B cell (primary cell): ENCODE measurements around the gene MARCHF10. TPM values are rescaled to one million over a fixed set of nuclear protein-coding genes. Genes with fewer than 3 reads are reported as not detected.
"Not testable (repeated sequence)": the region's sequence is repeated elsewhere in the genome, so short reads cannot be mapped to it uniquely, and the experiment has no call there.

Experiments used
- ATAC-seq: fragments of 200-7000 bp; cut with Tn5 transposase; one replicate; pipeline ENCODE4 v1.10.0; 2021; ENCODE audit warnings: low read depth, mild to moderate bottlenecking, moderate number of reproducible peaks, moderate library complexity
- CTCF ChIA-PET: fragments of 350-600 bp; sonication (Branson Sonifier 250); formaldehyde crosslinking; loops from one replicate; lab custom pipeline; 2021; ENCODE audit warnings: antibody characterized with exemption, inconsistent platforms; lab: Charles Lee
- POLR2A ChIA-PET: fragments of 350-600 bp; sonication (Branson Sonifier 250); formaldehyde crosslinking; loops from one replicate; lab custom pipeline; 2021; ENCODE audit warnings: antibody characterized with exemption; lab: Charles Lee
- DNase-seq: peaks from one replicate; pipeline ENCODE4 v3.0.0; 2013
- H2AFZ ChIP-seq: 2 replicates; pipeline ENCODE4 v1.6.1; 2012; ENCODE audit warnings: mild to moderate bottlenecking, low read depth, low read length; ENCODE audit not compliant: insufficient read depth, poor library complexity, severe bottlenecking
- H3K27ac ChIP-seq, 2 donors: 1 replicate in 1 of 2; 2 replicates in 1 of 2; pipeline ENCODE4 v1.5.1; 2012 to 2013; ENCODE audit warnings: low read length in 2 of 2, mild to moderate bottlenecking in 2 of 2, moderate library complexity in 1 of 2
- H3K27me3 ChIP-seq, 4 experiments: fragments of 200-600 bp in 1 of 4; sonication (generic) in 1 of 4; replicated peaks in 1 of 4; 1 replicate in 2 of 4; 2 replicates in 2 of 4; pipeline versions ENCODE4 v1.6.1 to v1.7.0; 2013 to 2016; ENCODE audit warnings: low read length in 3 of 4, mild to moderate bottlenecking in 2 of 4, mixed read lengths in 1 of 4, moderate library complexity in 1 of 4; ENCODE audit not compliant: insufficient read depth in 4 of 4, control insufficient read depth in 3 of 4; ENCODE audit errors: control extremely low read depth in 1 of 4
- H3K36me3 ChIP-seq, 2 experiments: replicated peaks in 1 of 2; 1 replicate in 1 of 2; 2 replicates in 1 of 2; pipeline versions ENCODE4 v1.6.1 to v1.7.1; 2013; ENCODE audit warnings: low read length in 1 of 2; ENCODE audit not compliant: insufficient read depth in 2 of 2, control insufficient read depth in 1 of 2; ENCODE audit errors: control extremely low read depth in 1 of 2, extremely low read depth in 1 of 2
- H3K4me1 ChIP-seq, 2 donors: fragments of 200-600 bp in 1 of 2; sonication (generic) in 1 of 2; 1 replicate in 1 of 2; 2 replicates in 1 of 2; pipeline versions ENCODE4 v1.5.1 to v1.6.1; 2013 to 2017; ENCODE audit warnings: low read length in 2 of 2; ENCODE audit not compliant: control insufficient read depth in 2 of 2, insufficient read depth in 2 of 2
- H3K4me2 ChIP-seq: replicated peaks from 2 replicates; pipeline ENCODE3; 2012; ENCODE audit warnings: mild to moderate bottlenecking, low read depth, low read length; ENCODE audit not compliant: poor library complexity, severe bottlenecking
- H3K4me3 ChIP-seq, 5 experiments: fragments of 200-600 bp in 1 of 5; sonication (generic) in 1 of 5; 1 replicate in 3 of 5; 2 replicates in 2 of 5; pipeline versions ENCODE4 v1.5.1 to v1.7.0; 2011 to 2016; ENCODE audit warnings: low read length in 4 of 5, mild to moderate bottlenecking in 4 of 5, low read depth in 2 of 5, control low read depth in 1 of 5, moderate library complexity in 1 of 5; ENCODE audit not compliant: insufficient read depth in 1 of 5; ENCODE audit errors: control extremely low read depth in 1 of 5, extremely low read depth in 1 of 5
- H3K79me2 ChIP-seq: fragments of 200-600 bp; sonication (generic); one replicate; pipeline ENCODE4 v1.6.0; 2016; ENCODE audit warnings: low read length; ENCODE audit not compliant: control insufficient read depth, insufficient read depth
- H3K9ac ChIP-seq: fragments of 200-600 bp; sonication (generic); 2 replicates; pipeline ENCODE4 v1.6.1; 2017; ENCODE audit warnings: mild to moderate bottlenecking, low read length, moderate library complexity
- H3K9me3 ChIP-seq, 3 donors: one replicate each; pipeline versions ENCODE4 v1.6.1 to v1.7.1; 2013; ENCODE audit warnings: low read length in 2 of 3; ENCODE audit not compliant: control insufficient read depth in 2 of 3, insufficient read depth in 1 of 3; ENCODE audit errors: control extremely low read depth in 1 of 3
- H4K20me1 ChIP-seq: 2 replicates; pipeline ENCODE4 v1.6.0; 2012; ENCODE audit warnings: mild to moderate bottlenecking, low read length; ENCODE audit not compliant: insufficient read depth, control insufficient read depth, poor library complexity, severe bottlenecking
- H3K27ac Mint-ChIP-seq: one replicate; pipeline ENCODE4 v1.8.0; 2021; ENCODE audit warnings: mixed read lengths
- H3K27me3 Mint-ChIP-seq: one replicate; pipeline ENCODE4 v1.8.0; 2021; ENCODE audit warnings: mixed read lengths
- H3K4me1 Mint-ChIP-seq: one replicate; pipeline ENCODE4 v1.8.0; 2021; ENCODE audit warnings: mixed read lengths
- H3K4me3 Mint-ChIP-seq: one replicate; pipeline ENCODE4 v1.8.0; 2021; ENCODE audit warnings: mixed read lengths
- H3K9me3 Mint-ChIP-seq: one replicate; pipeline ENCODE4 v1.8.0; 2022; ENCODE audit warnings: mixed read lengths; ENCODE audit not compliant: insufficient read depth
- EZH2 ChIP-seq: IDR thresholded peaks from 2 replicates; pipeline ENCODE4 v1.6.1; 2012; ENCODE audit warnings: borderline replicate concordance, low read depth, mild to moderate bottlenecking, moderate library complexity, low read length; ENCODE audit not compliant: insufficient read depth, poor library complexity, severe bottlenecking
- whole genome bisulfite sequencing: methylation state at CpG from one replicate; pipeline ENCODE4 v1.1.5; 2013; ENCODE audit warnings: missing lambda C conversion rate; ENCODE audit not compliant: insufficient coverage; 5-methylcytosine and 5-hydroxymethylcytosine counted together
- intact Hi-C: fragments of 100-400 bp; cut with micrococcal nuclease; formaldehyde crosslinking; loops from one replicate; pipeline ENCODE4 v1.10.0; 2022
- polyA plus RNA-seq: library from polyadenylated mRNA; depleted of rRNA; stranded (reverse); fragments of >200 nt; gene quantifications from 2 replicates; pipeline ENCODE4 v1.2.3, GENCODE V29; 2012
- total RNA-seq, 2 donors: library from RNA; stranded (reverse); fragments of 120-200 nt in 1 of 2; gene quantifications; 1 replicate in 1 of 2; 2 replicates in 1 of 2; pipeline versions ENCODE4 v1.2.3 to v1.2.4, GENCODE V29; 2013 to 2022
- TF ChIP-seq, protein P1 (sequence below): fragments of 200-600 bp; IDR thresholded peaks from one replicate; pipeline ENCODE4 v1.8.0; 2022; ENCODE audit warnings: antibody characterized with exemption, mild to moderate bottlenecking

MARCHF10 gene
- total and polyA plus RNA-seq, 2 donors (not counting 1 experiment from before 2014, with no cell fraction given), result 0.24 TPM; not detected in 1

DNA sequence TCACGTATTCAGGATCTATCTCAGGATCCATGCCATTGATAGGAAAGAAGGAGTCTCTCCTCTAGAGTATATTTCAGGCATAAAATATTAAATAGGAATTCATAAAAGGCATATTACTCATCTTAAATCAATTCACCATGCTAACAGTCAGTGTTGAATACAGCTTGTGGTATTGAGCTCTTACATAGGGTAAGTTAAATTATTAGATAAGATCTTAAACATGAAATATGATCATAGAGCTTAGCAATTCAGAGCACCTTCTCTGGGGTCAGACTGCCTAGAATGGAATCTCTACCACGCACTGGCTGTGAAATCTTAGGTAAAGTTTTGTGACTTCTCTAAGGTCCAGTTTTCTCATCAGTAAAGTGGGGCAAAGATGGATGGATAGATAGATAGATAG lies 20.7 kb downstream of the MARCHF10 start:
- CTCF ChIA-PET, result no interaction called here
- Histone ChIP-seq H3K4me1 (no peaks in the 10 kb centered on the region), H2AFZ (no peak overlapping the region), H3K36me3 (no peaks in the 10 kb centered on the region), H3K4me3 (no peak overlapping the region), H3K4me2 (no peak overlapping the region), H3K9me3 (peaks cover 0 to 2% (median 0%) of the 10 kb centered on the region in 3 donors), H3K27me3 (no peaks in the 10 kb centered on the region), H3K9ac (no peak overlapping the region), H3K27ac (no peak overlapping the region), H4K20me1 (no peaks in the 10 kb centered on the region), H3K79me2 (no peaks in the 10 kb centered on the region)
- no peak overlapping the region for H3K27ac Mint-ChIP-seq
- intact Hi-C loops, result no loop called here
- POLR2A ChIA-PET, result no interaction called here
- H3K4me3 Mint-ChIP-seq, result no peak overlapping the region
- ATAC-seq (no peak), DNase-seq (no peak)
- no peaks in the 10 kb centered on the region for H3K4me1 Mint-ChIP-seq
- 100% methylated on average over 1 of the region's 2 CpGs for WGBS
- H3K9me3 Mint-ChIP-seq, result peaks cover 4% of the 10 kb centered on the region
- peaks cover 16% of the 10 kb centered on the region for H3K27me3 Mint-ChIP-seq
- TF ChIP-seq, protein P1, sequence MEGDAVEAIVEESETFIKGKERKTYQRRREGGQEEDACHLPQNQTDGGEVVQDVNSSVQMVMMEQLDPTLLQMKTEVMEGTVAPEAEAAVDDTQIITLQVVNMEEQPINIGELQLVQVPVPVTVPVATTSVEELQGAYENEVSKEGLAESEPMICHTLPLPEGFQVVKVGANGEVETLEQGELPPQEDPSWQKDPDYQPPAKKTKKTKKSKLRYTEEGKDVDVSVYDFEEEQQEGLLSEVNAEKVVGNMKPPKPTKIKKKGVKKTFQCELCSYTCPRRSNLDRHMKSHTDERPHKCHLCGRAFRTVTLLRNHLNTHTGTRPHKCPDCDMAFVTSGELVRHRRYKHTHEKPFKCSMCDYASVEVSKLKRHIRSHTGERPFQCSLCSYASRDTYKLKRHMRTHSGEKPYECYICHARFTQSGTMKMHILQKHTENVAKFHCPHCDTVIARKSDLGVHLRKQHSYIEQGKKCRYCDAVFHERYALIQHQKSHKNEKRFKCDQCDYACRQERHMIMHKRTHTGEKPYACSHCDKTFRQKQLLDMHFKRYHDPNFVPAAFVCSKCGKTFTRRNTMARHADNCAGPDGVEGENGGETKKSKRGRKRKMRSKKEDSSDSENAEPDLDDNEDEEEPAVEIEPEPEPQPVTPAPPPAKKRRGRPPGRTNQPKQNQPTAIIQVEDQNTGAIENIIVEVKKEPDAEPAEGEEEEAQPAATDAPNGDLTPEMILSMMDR, result no peak
- no peak for TF ChIP-seq EZH2

DNA sequence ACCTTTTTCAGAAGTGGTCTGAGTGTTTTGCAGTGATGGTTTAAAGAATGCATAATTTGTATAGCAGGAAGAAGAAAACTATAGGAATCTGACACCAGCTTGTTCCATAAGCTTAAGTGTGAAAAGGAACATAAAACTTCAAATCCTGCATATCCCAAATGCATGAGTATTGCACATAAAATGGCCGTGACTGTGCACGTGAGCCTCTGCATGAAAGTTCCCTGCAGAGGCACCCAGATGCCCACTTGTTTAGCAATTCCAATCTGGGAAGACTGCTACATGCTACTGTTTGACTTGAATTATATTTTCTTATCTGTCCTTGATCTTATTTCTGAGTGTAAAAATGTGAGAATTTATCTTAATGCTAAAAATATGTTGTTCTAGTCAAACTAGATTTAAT lies 21.5 kb downstream of the MARCHF10 start:
- TF ChIP-seq, protein P1, result no peak
- TF ChIP-seq EZH2, result no peak
- H3K4me2 ChIP-seq, result no peak overlapping the region
- WGBS, result 83% methylated on average over 2 of the region's 2 CpGs
- ChIA-PET CTCF (no interaction called here), POLR2A (no interaction called here)
- H3K9me3 ChIP-seq, result peaks cover 0 to 6% (median 1%) of the 10 kb centered on the region in 3 donors
- peaks cover 4% of the 10 kb centered on the region for H3K9me3 Mint-ChIP-seq
- H3K9ac ChIP-seq, result no peak overlapping the region
- no peak for DNase-seq
- ATAC-seq, result no peak
- H3K36me3 ChIP-seq, result no peaks in the 10 kb centered on the region
- no peaks in the 10 kb centered on the region for H3K4me1 Mint-ChIP-seq
- H3K79me2 ChIP-seq, result no peaks in the 10 kb centered on the region
- no peaks in the 10 kb centered on the region for H4K20me1 ChIP-seq
- no peak overlapping the region for H3K4me3 ChIP-seq
- H3K27ac Mint-ChIP-seq, result no peak overlapping the region
- no peaks in the 10 kb centered on the region for H3K27me3 ChIP-seq
- intact Hi-C loops, result no loop called here
- H2AFZ ChIP-seq, result no peak overlapping the region
- H3K27me3 Mint-ChIP-seq, result peaks cover 16% of the 10 kb centered on the region
- H3K27ac ChIP-seq, result no peak overlapping the region
- H3K4me3 Mint-ChIP-seq, result no peak overlapping the region
- no peaks in the 10 kb centered on the region for H3K4me1 ChIP-seq

DNA sequence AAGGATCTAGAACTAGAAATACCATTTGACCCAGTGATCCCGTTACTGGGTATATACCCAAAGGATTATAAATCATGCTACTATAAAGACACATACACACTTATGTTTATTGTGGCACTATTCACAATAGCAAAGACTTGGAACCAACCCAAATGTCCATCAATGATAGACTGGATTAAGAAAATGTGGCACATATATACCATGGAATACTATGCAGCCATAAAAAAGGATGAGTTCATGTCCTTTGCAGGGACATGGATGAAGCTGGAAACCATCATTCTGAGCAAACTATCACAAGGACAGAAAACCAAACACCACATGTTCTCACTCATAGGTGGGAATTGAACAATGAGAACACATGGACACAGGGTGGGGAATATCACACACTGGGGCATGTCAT lies 22.1 kb downstream of the MARCHF10 start:
- H3K4me2 ChIP-seq, ATAC-seq, H4K20me1 ChIP-seq, H3K4me1 Mint-ChIP-seq, H3K27ac Mint-ChIP-seq, POLR2A ChIA-PET, H3K27me3 ChIP-seq, H3K27ac ChIP-seq, CTCF ChIA-PET, H3K4me3 Mint-ChIP-seq, H3K4me1 ChIP-seq, H3K36me3 ChIP-seq, H3K4me3 ChIP-seq, H3K9ac ChIP-seq, intact Hi-C loops, DNase-seq, H3K9me3 Mint-ChIP-seq, H2AFZ ChIP-seq, H3K9me3 ChIP-seq, H3K79me2 ChIP-seq: not testable (repeated sequence)
- no CpG with 5 or more reads among the region's 1 CpG for WGBS
- peaks cover 16% of the 10 kb centered on the region for H3K27me3 Mint-ChIP-seq
